Dedifferentiated amniotic fluid mesenchymal stem cell (primary cell): ENCODE data around the gene SLC25A52.
"Not testable (repeated sequence)": the region's sequence is repeated elsewhere in the genome, so short reads cannot be mapped to it uniquely, and the experiment has no call there.

Experiments used
- DNase-seq: peaks from one replicate; pipeline ENCODE4 v3.0.0-alpha.2; 2016; ENCODE audit errors: extremely low spot score

The SLC25A52 gene

GRCh38 chr18:31760695-31761094, at the start of gene SLC25A52:
Gene SLC25A52, minus strand, starts transcription at chr18:31760880. Its CDS starts 219 bp downstream, at chr18:31760661.
- DNase-seq: no peak

- DNase-seq: not testable (repeated sequence)
Measured at GRCh38 chr18:31809049-31809448, 48.4 kb upstream of the SLC25A52 start.

- DNase-seq: no peak
Measured at GRCh38 chr18:31801078-31801477, 40.4 kb upstream of the SLC25A52 start.

- DNase-seq: not testable (repeated sequence)
Measured at GRCh38 chr18:31799257-31799656, 38.6 kb upstream of the SLC25A52 start.

GRCh38 chr18:31798399-31798798, 37.7 kb upstream of the SLC25A52 start:
- no peak for DNase-seq

- no peak for DNase-seq
Measured at GRCh38 chr18:31795747-31796146, 35.1 kb upstream of the SLC25A52 start.

GRCh38 chr18:31793531-31793930, 32.9 kb upstream of the SLC25A52 start:
- DNase-seq: no peak

- DNase-seq: no peak
Measured at GRCh38 chr18:31792580-31792911, 31.9 kb upstream of the SLC25A52 start.

GRCh38 chr18:31791817-31792579, 31.3 kb upstream of the SLC25A52 start:
- DNase-seq: no peak

GRCh38 chr18:31789409-31789808, 28.7 kb upstream of the SLC25A52 start:
- no peak for DNase-seq

GRCh38 chr18:31783059-31783458, 22.4 kb upstream of the SLC25A52 start:
- DNase-seq: no peak

- no peak for DNase-seq
Measured at GRCh38 chr18:31778391-31778950, 17.8 kb upstream of the SLC25A52 start.

GRCh38 chr18:31776093-31776492, 15.4 kb upstream of the SLC25A52 start:
- no peak for DNase-seq

- DNase-seq: no peak
Measured at GRCh38 chr18:31774962-31775361, 14.3 kb upstream of the SLC25A52 start.

- no peak for DNase-seq
Measured at GRCh38 chr18:31774477-31774785, 13.8 kb upstream of the SLC25A52 start.

GRCh38 chr18:31773774-31774476, 13.2 kb upstream of the SLC25A52 start:
- DNase-seq: no peak

- no peak for DNase-seq
Measured at GRCh38 chr18:31772699-31773098, 12.0 kb upstream of the SLC25A52 start.

- DNase-seq: no peak
Measured at GRCh38 chr18:31750273-31750672, 10.4 kb downstream of the SLC25A52 start.

GRCh38 chr18:31746396-31746795, 14.3 kb downstream of the SLC25A52 start:
- no peak for DNase-seq

- no peak for DNase-seq
Measured at GRCh38 chr18:31744321-31745067, 16.2 kb downstream of the SLC25A52 start.

- not testable (repeated sequence) for DNase-seq
Measured at GRCh38 chr18:31743600-31743999, 17.1 kb downstream of the SLC25A52 start.

- peak; percentile 27 for DNase-seq
Measured at GRCh38 chr18:31741097-31741735, 19.5 kb downstream of the SLC25A52 start.
